ENCODE measurements around the gene KLHL28.

Gene KLHL28, protein sequence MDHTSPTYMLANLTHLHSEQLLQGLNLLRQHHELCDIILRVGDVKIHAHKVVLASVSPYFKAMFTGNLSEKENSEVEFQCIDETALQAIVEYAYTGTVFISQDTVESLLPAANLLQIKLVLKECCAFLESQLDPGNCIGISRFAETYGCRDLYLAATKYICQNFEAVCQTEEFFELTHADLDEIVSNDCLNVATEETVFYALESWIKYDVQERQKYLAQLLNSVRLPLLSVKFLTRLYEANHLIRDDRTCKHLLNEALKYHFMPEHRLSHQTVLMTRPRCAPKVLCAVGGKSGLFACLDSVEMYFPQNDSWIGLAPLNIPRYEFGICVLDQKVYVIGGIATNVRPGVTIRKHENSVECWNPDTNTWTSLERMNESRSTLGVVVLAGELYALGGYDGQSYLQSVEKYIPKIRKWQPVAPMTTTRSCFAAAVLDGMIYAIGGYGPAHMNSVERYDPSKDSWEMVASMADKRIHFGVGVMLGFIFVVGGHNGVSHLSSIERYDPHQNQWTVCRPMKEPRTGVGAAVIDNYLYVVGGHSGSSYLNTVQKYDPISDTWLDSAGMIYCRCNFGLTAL

DNA sequence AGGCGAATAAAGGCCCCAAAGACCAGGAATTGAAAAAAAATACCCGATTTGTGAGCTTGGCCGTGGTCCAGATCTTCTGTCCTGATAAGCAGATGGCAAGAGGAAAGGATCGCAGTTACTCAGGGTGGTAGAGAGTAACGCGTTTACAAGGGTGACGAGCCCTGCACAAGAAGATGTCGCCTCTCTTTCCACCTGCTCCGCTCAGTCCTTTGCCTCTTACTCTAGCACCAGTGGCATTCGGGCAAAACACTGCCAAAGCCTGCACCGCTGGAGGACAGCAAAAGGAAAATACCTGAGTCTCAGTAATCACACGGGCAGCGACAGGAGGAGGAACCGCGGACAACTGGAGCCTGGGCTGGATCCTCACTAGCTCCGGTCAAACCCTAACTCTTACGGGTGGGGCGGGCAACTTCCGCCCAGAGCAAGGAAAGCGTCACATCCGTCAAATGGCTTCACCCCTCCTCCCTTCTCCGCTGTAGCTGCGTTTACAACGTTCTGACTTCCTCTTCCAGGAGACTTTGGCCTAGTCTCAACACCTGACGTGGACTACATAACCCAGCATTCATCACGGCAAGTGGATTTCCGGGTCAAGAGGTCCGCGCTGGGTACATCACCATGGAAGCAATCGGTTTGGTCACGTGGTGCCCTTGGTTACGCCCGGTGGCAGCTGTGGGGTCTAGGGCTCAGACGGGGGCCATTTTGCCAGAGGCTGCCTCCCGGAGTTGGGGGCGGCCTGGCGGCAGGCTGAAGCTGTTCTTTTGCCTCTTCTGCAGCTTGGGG is at the start of gene KLHL28, which contains the start of gene TOGARAM1:
Gene KLHL28, minus strand, starts transcription at position 394 of the 780 bp plus-strand sequence. CDS start 16,019 bp downstream, outside the sequence.
Gene TOGARAM1, plus strand, starts transcription at position 637 of the 780 bp plus-strand sequence. CDS start 232 bp downstream, outside the sequence.
- DNase-seq = peak; percentile 100

DNA sequence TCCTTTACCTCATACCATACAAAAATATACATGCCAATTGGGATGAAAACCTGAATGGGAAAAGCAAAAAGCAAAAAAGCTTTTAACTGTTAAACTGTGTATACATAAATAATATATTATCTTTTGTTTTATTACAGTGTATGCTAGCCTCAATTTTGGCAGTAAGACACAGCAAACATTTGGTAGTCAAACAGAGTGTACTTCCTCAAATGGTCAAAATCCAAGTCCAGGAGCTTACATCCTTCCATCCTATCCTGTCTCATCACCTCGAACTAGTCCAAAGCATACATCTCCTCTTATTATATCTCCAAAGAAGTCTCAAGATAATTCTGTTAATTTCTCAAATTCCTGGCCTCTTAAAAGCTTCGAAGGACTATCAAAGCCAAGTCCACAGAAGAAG is 42.2 kb upstream of the KLHL28 start:
- DNase-seq = no peak

DNA sequence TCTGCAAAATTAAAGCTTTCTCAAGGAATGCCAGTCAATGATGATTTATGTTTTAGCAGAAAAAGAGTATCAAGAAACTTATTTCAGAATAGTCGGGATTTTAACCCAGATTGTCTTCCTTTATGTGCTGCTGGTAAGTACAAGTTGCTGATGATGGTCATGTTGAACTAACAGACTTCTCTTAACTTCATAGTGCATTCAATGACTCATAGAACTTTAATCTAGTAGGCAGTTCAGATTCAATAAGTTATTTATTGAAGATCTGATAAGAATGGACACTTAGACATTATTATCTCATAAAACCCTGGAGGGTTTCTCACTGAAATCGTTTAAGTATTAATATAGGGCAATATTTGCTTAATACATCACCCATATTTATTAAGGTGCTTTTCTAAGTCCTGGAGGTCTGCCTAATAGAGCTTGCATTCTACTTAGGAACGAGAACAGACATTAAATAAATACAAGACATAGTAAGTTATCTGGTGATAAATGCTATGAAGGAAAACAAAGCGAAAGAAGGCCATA is 34.1 kb upstream of the KLHL28 start:
- DNase-seq = no peak

DNA sequence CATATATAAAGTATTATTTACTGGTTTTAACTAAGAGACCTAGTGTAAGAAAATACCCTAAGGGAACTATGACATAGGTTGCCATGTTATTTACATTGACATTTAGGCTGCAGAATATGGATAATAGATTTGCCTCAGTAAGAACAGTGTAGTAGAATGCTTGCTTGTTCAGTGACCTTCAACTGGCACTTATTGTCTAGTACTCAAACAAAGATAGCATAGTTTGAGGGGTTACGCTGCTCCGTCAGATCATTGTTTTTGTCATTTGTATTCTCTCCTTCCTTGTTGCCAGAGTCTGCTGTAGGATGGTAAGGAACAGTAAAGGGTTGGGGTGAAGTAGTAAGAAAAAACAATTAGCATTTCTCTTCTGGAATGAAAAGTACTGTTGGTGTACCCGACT is 33.4 kb upstream of the KLHL28 start:
- no peak for DNase-seq

DNA sequence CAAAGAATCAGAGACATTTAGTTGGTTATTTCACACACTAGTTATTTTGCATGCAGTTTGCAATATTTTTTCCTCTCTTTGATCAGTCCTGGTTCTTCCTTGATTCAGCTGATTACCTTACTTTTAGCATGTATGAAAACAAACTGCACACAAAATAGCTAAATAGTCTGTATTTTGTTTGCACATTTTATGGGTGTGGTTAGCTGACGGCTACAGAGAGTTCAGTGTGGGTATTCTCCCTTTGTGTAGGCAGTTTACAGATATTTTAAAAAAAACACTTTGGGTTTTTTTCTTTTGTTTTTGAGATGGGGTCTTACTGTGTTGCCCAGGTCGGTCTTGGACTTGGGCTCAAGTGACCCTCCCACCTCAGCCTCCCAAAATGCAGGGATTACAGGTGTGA is 28.8 kb upstream of the KLHL28 start:
- no peak for DNase-seq

DNA sequence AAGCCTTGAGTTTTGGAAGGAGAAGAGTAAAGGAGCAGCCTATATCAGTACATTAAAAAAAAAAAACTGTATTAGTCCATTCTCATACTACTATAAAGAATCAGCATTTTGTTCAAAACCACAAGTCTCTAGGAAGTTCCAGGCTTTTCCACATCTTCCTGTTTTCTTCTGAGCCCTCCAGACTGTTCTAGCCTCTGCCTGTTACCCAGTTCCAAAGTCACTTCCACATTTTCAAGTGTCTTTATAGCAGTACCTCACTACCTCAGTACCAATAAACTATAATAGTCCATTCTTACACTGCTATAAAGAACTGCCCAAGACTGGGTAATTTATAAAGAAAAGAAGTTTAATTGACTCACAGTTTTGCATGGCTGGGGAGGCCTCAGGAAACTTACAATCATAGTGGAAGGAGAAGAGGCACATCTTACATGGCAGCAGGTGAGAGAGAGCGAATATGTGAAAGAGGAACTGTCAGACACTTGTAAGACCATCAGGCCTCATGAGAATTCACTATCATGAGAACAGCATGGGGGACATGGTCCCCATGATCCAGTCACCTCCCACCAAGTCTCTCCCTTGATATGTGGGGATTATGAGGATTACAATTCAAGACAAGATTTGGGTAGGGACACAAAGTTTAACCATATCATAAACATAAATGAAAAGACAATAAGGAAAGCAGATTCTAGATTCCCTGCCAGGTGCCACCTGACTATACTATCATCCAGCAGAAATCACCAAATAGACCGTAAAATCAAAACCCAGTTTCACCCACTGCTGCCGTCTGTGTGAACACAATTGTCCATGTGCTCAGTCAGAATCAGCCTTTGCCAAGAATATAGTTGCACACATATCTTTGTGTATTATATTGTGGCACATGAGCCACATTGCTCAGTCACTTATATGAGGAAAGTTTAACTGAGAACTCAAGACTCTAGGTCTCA is 28.0 kb upstream of the KLHL28 start:
- no peak for DNase-seq

DNA sequence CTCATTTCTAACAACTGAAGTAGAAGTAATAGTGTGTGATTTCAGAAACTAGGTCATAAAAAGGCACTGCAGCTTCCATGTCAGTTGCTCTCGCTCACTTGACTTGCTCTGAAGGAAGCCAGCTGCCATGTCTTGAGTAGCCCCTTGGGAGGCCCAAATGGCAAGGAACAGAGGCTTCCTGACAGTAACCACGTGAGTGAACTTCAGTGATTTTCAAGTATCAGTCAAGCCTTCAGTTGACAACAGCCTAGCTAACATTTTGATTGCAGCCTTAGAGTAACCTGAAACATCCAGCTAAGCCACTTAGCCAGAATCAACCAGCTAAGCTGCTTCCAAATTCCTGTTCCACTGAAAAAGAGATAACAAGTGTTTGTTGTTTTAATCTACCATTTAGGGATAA is 26.9 kb upstream of the KLHL28 start:
- DNase-seq = no peak

DNA sequence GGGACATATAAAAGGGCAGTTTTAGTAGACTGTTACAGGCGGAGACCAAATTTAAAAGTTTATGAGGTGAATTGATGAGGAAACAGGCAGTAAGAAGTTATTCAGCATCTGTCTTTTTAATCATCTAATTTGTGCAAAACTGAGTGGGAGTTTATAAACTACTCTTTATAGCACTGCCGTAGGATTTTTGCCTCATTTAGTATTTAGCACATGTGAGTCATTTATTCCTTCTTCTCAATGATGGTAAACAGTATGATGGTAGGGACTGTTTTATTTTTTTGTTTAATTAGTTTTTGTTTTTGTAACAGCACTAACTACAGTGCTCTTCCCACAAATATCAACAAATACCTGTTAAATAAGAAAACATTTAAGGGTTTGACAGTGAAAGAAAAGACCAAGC is 20.8 kb upstream of the KLHL28 start:
- DNase-seq = no peak

DNA sequence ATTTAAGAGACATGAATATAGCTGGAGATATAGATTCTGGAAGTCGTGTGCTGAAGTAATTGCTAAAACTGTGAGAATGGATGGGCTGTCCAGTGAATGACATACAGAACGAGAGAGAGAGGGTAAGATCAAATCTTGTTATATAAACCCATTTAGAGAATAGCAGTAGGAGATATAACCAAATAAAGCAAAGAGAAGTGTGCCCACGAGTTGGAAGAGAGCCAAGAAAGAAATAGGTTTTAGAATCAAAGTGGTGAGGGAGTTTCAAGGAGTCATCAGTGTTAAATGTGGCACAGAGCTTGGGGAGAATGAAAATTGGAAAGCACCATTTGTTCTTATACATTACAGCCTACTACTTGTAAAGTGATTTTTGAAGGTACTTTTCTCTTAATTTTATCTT is 19.5 kb upstream of the KLHL28 start:
- no peak for DNase-seq

DNA sequence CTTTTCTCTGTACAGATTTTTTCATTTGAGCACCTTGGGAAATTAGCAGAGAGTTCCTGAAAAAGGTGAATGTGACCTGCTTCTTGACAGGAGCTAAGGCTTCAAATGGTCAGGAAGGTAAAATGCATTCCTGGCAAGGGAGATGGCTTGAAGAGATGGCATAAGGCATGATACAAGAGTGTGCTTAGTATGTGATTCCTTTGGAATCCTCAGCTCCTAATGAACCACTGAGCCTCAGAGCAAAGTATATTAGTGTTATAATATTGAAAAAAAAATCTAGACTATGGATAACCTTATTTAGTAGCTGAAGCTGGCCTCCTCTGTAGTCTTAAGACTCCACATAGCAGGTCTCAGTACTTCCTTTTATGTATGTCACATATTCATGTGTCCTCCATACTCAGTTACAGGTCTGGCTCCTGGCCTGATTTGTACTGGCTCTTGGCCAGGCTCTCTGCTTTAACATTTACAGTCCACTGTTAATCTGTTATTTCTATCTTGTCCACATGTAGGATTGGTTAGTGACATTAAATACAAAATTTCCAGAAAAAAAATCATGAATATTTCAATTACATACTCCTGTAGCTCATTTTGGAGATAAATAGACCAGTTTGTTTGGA is 18.1 kb upstream of the KLHL28 start:
- no peak for DNase-seq

DNA sequence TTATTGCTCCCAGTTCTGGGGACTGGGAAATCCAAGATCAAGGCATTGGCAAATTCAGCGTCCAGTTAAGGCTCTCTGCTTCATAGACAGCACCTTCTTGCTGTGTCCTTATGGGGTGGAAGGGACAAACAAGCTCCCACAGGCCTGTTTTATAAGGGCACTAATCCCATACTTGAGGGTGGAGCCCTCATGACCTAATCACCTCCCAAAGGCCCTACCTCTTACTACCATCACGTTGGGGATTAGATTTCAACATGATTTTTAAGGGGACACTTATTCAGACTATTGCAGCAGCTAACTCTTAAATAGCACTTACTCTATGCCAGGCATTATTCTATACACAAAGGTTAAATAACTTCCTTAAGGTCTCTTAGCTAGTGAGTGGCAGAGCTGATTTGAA is 17.5 kb upstream of the KLHL28 start:
- no peak for DNase-seq

DNA sequence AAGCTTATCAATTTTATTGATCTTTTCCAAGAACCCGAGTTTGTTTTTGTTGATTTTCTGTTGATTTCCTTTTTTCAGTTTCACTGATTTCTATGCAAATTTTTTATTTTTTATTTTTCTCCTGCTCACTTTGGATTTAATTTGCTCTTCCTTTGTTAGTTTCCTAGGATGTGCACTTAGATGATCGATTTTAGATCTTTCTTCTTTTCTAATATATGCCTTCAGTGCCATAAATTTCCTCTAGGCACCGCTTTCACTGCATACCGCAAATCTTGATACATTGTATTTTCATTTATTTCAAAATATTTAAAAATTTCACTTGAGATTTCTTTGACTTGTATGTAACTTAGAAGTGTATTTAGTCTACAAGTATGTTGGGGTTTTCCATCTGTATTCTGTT is 9.7 kb upstream of the KLHL28 start:
- DNase-seq = no peak

DNA sequence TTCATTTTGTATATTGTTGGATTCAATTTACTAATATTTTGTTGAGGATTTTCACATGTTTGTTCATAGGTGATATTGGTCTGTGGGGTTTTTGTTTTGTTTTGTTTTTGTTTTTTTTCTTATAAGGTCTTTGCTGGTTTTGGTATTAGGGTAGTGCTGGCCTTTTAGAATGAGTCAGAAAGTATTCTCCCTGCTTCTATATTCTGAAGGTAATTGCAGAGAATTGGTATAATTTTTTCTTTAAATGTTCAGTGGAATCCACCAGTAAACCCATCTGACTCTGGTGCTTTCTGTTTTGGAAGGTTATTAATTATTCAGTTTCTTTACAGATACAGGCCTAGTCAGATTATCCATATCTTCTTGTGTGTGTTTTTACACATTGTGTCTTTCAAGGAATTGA is 9.2 kb upstream of the KLHL28 start:
- no peak for DNase-seq

DNA sequence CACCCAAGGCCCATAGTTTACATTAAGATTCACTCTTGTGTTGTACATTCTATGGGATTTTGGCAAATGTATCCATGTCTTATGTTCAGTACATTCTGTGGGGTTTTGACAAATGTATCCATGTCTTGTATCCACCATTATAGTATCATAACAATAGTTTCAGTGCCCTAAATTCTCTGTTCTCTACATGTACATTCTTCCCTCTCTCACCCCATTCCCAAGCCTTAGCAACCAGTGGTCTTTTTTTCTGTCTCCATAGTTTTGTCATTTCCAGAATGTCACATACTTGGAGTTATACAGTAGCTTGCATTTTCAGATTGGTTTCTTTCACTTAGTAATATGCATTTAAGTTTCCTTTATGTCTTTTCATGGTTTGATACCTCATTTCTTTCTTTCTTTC is 7.0 kb upstream of the KLHL28 start:
- DNase-seq = no peak

DNA sequence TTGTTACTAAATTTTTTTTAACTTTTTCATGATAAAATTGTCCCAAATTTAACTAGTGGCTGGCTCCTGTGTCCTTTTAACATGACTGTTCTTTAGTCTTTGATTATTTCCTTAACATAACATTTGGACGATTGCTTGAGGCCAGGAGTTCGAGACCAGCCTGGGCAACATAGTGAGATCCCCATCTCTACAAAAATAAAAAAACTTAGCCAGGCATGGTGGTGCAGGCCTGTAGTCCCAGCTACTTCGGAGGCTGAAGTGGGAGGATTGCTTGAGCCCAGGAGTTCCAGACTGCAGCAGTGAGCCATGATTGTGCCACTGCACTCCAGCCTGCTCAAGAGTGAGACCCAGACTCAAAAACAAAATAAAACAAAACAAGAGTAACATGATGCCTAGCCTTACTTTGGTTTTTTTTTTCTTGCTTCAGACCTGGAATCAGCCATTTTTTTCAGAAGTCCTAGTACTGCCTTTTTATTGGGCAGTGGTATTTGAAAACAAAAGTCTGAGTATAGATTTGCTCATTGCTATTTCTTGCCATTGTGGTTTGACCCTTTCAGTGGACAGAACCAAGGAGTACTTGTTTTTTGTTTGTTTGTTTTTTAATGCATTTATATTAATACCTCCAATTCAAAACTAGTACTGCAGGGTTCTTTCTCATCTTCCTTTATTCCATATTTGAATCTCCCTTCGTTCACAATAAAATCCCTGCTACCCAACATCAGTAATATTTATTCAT is 5.0 kb upstream of the KLHL28 start:
- DNase-seq = peak; percentile 6

DNA sequence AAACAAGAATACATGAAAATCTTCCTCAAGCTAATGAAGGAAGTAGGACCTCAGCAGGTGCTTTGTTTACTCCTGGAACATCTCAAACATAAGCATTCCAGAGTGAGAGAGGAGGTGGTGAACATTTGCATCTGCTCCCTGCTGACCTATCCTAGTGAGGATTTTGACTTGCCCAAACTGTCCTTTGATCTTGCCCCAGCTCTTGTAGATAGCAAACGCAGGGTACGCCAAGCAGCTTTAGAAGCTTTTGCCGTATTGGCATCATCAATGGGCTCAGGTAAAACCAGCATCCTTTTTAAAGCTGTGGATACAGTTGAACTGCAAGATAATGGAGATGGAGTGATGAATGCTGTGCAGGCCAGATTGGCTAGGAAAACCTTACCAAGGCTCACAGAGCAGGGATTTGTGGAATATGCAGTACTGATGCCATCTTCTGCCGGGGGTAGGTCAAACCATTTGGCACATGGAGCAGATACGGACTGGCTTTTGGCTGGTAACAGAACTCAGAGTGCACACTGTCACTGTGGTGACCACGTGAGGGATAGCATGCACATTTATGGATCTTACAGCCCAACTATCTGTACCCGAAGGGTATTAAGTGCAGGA is 2.1 kb upstream of the KLHL28 start:
- peak; percentile 44 for DNase-seq

DNA sequence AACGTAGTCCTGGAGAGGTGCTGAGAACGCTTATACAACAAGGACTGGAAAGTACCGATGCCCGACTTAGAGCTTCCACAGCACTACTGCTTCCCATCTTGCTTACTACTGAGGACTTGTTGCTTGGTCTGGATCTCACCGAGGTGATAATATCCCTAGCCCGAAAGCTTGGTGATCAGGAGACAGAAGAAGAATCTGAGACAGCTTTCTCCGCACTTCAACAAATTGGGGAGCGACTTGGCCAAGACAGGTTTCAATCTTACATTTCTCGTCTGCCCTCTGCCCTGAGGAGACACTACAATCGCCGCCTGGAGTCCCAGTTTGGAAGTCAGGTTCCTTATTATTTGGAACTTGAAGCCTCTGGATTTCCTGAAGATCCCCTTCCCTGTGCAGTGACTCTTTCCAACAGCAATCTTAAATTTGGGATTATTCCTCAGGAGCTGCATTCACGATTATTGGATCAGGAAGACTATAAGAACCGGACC is 1.3 kb upstream of the KLHL28 start:
- no peak for DNase-seq

DNA sequence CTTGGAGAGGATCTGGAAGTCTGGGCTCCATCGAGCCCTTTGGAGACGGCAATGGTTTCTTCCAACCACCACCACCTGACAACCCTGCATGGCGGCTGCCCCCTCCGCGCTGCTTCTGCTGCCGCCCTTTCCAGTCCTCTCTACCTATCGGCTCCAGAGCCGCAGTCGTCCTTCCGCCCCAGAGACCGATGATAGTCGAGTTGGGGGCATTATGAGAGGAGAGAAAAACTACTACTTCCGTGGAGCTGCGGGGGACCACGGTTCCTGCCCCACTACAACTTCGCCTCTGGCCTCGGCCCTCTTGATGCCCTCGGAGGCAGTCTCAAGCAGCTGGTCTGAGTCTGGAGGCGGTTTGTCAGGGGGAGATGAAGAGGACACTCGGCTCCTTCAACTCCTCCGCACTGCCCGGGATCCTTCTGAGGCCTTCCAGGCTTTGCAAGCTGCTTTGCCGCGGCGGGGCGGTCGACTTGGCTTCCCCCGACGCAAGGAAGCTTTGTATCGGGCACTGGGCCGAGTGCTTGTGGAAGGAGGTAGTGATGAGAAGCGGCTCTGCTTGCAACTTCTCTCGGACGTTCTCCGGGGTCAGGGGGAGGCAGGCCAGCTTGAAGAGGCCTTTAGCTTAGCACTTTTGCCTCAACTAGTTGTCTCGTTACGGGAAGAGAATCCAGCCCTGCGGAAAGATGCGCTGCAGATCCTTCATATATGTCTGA is 742 bp upstream of the KLHL28 start:
- DNase-seq = peak; percentile 50

DNA sequence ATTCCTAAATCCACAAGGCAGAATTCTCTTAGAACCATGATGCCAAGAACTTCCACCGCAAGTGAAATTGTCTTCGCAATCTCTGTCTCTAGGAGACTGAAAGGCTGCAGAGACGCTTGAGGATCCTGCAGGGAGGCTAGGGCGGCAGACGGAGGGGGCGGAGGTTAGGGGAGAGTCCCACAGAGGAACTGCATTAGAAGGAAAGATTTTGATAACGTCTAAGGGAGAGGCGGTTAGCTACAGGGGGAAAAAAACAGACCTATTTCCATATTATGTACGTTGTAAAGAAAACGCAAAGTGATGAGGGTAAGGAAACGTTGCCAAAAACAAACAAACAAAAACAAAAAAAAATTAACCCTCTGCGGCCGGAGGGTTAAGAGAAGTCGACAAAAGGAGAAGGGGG is 595 bp downstream of the KLHL28 start:
- DNase-seq = peak; percentile 69

DNA sequence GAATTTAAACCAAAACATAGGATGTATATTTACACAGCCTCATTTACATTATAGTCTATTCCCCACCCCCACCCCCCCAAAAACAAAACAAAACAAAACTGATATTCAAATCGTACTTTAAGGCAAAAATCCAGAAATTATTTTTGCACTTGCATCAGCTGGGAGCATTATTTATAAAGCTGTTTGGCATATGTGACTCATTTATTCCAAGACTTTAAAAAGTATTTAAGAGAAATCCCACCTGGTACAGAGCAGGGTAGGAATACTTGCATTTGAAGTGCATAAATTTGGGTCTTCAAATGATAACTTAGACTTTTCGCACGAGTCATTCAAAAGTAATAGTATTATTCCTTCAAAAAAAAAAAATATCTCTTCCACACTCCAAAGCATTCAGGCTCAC is 1.1 kb downstream of the KLHL28 start:
- DNase-seq = no peak

Measured in EL (cell line).